HG03565 (cell line): ENCODE data around the gene CCBE1.
"Not testable (repeated sequence)": the region's sequence is repeated elsewhere in the genome, so short reads cannot be mapped to it uniquely, and the experiment has no call there.

Source experiments
- ATAC-seq: cut with Tn5 transposase; IDR thresholded peaks from one replicate; pipeline ENCODE4 v1.9.1; 2021; ENCODE audit warnings: mild to moderate bottlenecking, moderate library complexity; ENCODE audit not compliant: unreplicated experiment

Gene CCBE1

GRCh38 chr18:59685501-59685900 is 11.7 kb downstream of the CCBE1 start:
- ATAC-seq = no peak

- no peak for ATAC-seq
Measured at GRCh38 chr18:59684777-59685176, 12.4 kb downstream of the CCBE1 start.

GRCh38 chr18:59681521-59682004 is 15.7 kb downstream of the CCBE1 start:
- no peak for ATAC-seq

GRCh38 chr18:59681051-59681450 is 16.2 kb downstream of the CCBE1 start:
- no peak for ATAC-seq

- ATAC-seq = no peak
Measured at GRCh38 chr18:59675346-59675745, 21.9 kb downstream of the CCBE1 start.

GRCh38 chr18:59674903-59675270 is 22.3 kb downstream of the CCBE1 start:
- ATAC-seq = no peak

- ATAC-seq = no peak
Measured at GRCh38 chr18:59674186-59674902, 22.9 kb downstream of the CCBE1 start.

GRCh38 chr18:59672235-59672711 is 24.9 kb downstream of the CCBE1 start:
- no peak for ATAC-seq

GRCh38 chr18:59671551-59671950 is 25.7 kb downstream of the CCBE1 start:
- ATAC-seq = no peak

GRCh38 chr18:59669872-59670657 is 27.2 kb downstream of the CCBE1 start:
- ATAC-seq = no peak

GRCh38 chr18:59667488-59667887 is 29.7 kb downstream of the CCBE1 start:
- ATAC-seq = no peak

- not testable (repeated sequence) for ATAC-seq
Measured at GRCh38 chr18:59666007-59666402, 31.2 kb downstream of the CCBE1 start.

GRCh38 chr18:59665057-59666006 is 31.9 kb downstream of the CCBE1 start:
- ATAC-seq = no peak

GRCh38 chr18:59664329-59664728 is 32.9 kb downstream of the CCBE1 start:
- ATAC-seq = no peak

- ATAC-seq = no peak
Measured at GRCh38 chr18:59663096-59663495, 34.1 kb downstream of the CCBE1 start.

- no peak for ATAC-seq
Measured at GRCh38 chr18:59661891-59662701, 35.1 kb downstream of the CCBE1 start.

- no peak for ATAC-seq
Measured at GRCh38 chr18:59660786-59661743, 36.2 kb downstream of the CCBE1 start.

- ATAC-seq = no peak
Measured at GRCh38 chr18:59660366-59660765, 36.9 kb downstream of the CCBE1 start.
